GM21447 (cell line): ENCODE results near the gene CCDC112.
"Not testable (repeated sequence)": the region's sequence is repeated elsewhere in the genome, so short reads cannot be mapped to it uniquely, and the experiment has no call there.

Experiments used
- ATAC-seq: cut with Tn5 transposase; IDR thresholded peaks from one replicate; pipeline ENCODE4 v1.9.1; 2021; ENCODE audit not compliant: unreplicated experiment

The CCDC112 gene

GRCh38 chr5:115262321-115263077 is 34.0 kb downstream of the CCDC112 start, which contains the start of gene PGGT1B:
TSS of gene PGGT1B (minus strand) at chr5:115262877. CDS start at chr5:115262851, 26 bp downstream.
- ATAC-seq = peak; percentile 92

GRCh38 chr5:115262011-115262320 is 34.5 kb downstream of the CCDC112 start:
- ATAC-seq = peak; percentile 44

GRCh38 chr5:115260248-115260647 is 36.2 kb downstream of the CCDC112 start:
- no peak for ATAC-seq

GRCh38 chr5:115257981-115258380 is 38.5 kb downstream of the CCDC112 start:
- no peak for ATAC-seq

GRCh38 chr5:115249379-115249778 is 47.1 kb downstream of the CCDC112 start:
- not testable (repeated sequence) for ATAC-seq

- no peak for ATAC-seq
Measured at GRCh38 chr5:115246361-115246991, 50.0 kb downstream of the CCDC112 start.

GRCh38 chr5:115243412-115243811 is 53.0 kb downstream of the CCDC112 start:
- ATAC-seq = peak; percentile 69

- no peak for ATAC-seq
Measured at GRCh38 chr5:115241881-115242642, 54.4 kb downstream of the CCDC112 start.

- ATAC-seq = no peak
Measured at GRCh38 chr5:115237066-115237465, 59.4 kb downstream of the CCDC112 start.

- ATAC-seq = no peak
Measured at GRCh38 chr5:115236599-115236998, 59.9 kb downstream of the CCDC112 start.

- no peak for ATAC-seq
Measured at GRCh38 chr5:115231598-115231997, 64.9 kb downstream of the CCDC112 start.

- no peak for ATAC-seq
Measured at GRCh38 chr5:115229606-115230005, 66.8 kb downstream of the CCDC112 start.

GRCh38 chr5:115227281-115227680 is 69.2 kb downstream of the CCDC112 start:
- ATAC-seq = no peak
